ENCODE results near the gene TTLL8.
"Not testable (repeated sequence)": the region's sequence is repeated elsewhere in the genome, so short reads cannot be mapped to it uniquely, and the experiment has no call there.

TTLL8 gene

DNA sequence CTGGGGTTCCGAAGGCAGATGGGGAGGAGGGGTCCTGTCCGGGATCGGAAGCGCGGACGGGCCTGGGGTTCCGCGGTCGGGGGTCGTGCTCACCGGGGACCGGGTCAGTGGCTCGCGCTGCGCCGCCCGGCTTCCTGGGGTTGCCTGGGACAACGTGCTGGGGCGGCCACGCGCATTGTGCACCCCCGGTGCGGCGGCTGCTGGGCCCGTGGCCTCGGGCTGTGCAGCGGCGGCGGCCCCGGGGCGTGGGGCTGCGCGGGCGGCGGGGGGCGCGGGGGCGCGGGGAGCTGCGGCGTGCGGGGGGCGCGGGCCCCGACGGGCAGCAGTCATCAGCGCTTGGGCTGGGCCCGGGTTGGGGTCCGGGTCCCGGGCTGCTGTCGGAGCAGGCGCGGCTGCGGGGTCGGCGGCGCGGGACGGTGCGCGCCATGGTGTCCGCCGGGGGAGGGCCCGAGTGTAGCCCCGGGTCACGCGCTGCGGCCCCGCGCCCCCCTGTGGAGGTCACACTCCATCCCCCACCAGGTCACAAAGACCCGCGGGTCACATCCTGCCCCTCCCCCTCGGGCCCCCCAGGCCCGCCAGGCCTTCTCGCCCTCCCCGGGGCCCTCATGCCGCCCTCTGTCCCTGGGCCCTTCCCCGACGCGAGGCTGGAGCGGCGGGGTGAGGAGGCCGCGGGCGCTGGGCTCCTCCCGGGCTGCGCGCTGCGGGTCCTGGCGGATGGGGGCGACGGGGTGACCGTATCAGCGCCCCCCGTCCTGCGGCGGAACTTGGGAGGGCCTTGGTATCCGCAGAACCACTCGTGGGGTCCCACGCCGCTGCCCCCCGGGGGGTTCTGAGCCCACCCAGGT is at the start of gene TTLL8:
Gene TTLL8, minus strand, starts transcription at position 238 of the 845 bp plus-strand sequence.
- DNase-seq = no peak

DNA sequence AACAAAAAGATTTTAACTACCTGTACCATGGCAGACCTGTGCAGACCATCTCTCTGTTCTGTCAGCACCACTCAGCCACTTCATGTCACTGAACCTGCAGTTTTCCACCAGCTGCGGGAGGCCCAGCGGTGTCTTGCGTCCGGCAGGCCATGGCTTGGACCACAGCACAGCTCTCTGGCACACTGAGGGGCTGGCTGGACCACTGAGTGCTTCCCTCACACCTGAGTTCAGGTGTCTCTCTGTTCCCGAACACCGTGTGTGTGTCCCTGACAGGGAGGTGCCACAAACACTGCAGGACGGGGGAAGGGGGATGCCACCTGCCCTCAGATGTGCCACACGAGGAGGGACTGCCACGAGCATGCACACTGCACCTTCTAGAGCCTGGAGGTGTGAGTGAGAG is 49.4 kb upstream of the TTLL8 start:
- DNase-seq = no peak

DNA sequence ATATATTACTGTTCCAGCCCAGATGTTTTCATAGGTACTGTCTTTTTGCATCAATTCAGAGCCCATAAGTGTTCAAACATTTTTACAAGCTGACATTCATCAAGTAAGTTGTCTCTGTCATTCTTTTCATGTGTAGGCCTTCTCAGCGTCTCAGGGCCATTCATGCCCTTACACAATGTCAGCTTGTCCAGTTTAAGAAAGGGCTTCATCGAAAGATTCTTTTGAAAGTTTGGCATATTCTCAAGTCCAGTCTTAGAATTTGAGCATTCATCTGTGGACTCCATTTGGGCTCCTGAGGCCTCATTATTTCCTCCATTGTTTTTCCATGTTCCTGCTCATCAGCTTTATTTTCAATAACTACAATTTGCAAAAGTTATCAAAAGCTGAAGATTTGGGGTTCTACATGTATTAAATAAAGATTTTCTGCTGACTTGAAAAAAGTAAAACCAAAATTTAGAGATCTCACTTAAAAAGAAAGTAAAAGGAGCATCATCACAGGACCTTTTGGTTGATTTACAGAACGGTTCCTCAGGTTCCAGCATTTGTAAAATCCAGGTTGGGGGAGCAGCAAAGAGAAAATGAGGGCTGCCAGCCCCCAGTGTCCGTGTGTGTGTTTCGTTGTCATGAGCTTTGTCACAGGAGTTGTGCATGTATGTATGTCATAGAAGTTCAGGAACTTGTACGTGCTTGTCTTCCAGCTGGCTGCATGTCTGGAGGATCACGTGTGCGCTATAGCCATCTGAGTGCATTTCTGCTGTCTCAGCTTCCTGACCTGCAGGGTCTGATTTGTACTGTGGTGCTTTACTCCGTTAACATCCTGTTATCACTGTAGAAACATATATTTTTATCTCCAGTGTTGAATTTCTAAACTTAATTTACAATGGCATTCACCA is 47.4 kb upstream of the TTLL8 start:
- DNase-seq = peak in 1 of 2 donors; percentile 64

DNA sequence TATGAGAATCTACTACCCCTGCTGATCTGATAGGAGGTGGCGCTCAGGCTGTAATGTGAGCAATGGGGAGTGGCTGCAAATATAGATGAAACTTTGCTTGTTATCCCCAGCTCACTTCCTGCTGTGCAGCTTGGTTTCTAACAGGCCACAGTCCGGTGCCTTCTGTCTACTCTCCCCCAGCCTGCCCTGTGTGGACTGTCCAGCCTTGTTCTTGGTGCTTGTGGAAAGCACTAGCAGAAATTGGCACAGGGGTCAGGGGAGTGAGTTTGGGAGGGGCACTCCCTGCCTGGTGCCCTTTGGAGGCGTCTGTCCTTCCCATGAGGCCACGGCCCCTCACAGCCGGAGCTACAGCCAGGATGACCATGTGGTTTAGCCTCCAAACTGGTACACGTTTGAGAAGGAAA is 46.0 kb upstream of the TTLL8 start:
- DNase-seq = no peak

DNA sequence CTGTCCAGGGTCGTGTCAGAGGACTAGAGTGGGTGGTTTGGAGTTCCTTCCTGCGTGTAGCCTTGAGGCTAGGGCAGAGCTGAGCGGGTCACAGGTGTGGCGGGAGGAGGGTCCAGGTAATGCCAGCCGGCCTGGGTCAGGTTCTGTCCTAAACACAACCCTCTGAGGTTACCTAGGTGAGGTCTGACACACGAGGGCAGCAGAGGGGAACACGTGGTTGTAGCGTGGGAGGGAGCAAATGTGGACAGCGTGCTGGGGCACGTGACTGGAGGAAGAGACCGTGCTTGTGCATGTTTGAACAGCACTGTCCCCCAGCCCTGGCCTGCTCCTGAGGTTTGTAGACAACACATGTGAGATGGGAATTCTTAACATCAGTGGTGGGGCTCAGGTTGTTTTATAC is 44.8 kb upstream of the TTLL8 start:
- no peak for DNase-seq

DNA sequence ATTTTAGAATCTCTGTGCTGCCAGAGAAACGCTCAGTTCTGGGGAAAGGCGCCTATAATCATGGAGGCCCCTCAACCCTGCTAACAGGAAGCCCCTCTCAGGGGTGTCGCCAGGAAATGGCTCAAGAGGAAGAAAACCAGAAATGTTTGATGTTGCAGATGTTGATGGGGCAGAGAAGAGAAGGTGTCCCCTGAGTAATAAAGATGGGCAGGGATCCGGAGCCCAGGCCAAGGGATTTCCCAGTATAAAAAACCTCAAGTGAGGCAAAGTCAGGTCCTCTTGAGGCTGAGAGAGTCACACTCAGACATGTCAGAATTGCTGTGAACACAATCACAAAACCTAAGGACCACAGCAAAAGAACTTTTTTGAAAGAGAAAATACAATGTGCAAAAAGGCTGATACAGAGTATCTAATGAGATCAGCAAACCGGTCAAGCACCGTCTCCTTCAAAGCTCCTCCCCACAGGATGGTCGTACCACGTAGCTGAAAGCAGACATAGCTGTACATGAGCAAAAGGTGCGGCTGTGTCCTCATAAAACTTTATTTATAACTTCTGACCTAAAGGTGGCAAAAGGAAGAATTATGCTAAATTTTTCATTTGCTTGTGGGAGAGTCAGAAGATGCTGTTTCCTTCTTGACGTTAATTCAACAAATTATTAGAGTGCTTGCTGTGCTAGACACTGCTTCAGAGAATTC is 43.9 kb upstream of the TTLL8 start:
- no peak for DNase-seq

DNA sequence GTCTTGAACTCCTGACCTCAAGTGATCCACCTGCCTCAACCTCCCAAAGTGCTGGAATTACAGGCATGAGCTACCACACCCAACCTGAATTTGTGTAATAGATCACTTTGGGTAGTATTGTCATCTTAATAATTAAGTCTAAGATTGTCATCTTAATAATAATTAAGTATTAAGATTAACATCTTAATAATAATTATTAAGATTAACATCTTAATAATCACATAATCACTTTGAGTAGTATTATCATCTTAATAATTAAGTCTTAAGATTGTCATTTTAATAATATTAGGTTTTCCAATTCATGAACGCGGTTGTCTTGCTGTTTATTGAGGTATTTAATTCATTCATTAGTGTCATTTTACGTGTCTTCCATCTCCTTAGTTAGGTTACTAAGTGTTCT is 40.0 kb upstream of the TTLL8 start:
- DNase-seq = no peak

DNA sequence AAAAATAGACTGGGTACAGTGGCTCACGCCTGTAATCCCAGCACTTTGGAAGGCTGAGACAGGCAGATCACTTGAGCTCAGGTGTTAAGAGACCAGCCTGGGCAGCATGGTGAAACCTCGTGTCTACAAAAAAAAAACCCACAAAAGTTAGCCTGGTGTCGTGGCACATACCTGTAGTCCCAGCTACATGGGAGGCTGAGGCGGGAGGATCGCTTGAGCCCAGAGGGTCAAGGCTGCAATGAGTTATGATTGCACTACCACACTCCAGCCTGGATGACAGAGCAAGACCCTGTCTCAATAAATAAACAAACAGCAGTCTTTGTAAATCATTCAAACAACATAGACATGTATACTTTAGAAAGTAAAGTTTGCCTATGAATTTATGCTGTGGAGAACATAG is 34.2 kb upstream of the TTLL8 start:
- DNase-seq = no peak

DNA sequence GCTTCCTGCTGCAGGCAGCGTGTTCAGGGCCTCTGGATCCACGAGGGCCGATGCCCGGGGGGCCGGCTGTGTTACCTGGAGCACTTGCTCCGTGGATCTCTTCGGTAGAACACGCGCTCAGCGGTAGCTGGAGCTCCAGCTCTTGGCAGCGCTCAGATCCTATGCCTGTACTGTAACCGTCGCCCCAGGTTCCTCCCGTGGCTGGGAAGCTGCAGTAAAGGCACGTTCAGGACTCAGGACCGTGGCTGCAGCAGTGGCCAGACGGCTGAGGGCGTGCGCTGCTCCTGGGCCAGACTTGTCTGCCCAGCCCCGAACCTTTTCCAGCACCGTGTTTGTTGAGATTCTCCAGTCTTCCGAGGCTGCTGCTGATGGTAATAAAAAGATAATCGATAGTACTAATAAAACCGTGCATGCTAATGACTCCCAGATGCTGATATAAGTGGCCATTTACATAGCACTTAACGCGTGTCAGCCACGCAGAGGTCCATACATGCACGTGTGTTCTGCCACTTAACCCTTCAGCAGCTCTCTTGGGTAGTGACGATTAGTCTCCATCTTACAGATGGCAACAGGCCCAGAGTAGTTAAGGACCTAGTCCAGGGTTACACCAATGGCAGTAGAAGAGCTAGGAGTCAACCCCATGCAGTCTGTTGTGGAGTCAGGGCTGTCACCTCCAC is 33.1 kb upstream of the TTLL8 start:
- DNase-seq = no peak

DNA sequence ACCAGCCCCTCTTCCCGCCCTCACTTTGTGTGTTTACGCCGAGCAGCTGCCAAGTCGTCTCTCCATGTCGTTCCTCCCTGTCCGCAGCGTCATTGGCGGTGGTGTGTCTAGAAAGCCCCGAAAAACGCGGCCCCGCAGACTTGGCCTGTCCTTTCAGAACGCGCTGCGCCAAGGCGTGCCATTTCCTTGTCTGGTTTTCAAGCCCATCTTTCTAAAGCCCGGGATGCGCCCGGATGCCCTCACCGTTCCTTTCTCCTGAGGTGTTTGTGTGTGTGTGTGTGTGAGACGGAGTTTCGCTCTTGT is 32.3 kb upstream of the TTLL8 start:
- DNase-seq = no peak

DNA sequence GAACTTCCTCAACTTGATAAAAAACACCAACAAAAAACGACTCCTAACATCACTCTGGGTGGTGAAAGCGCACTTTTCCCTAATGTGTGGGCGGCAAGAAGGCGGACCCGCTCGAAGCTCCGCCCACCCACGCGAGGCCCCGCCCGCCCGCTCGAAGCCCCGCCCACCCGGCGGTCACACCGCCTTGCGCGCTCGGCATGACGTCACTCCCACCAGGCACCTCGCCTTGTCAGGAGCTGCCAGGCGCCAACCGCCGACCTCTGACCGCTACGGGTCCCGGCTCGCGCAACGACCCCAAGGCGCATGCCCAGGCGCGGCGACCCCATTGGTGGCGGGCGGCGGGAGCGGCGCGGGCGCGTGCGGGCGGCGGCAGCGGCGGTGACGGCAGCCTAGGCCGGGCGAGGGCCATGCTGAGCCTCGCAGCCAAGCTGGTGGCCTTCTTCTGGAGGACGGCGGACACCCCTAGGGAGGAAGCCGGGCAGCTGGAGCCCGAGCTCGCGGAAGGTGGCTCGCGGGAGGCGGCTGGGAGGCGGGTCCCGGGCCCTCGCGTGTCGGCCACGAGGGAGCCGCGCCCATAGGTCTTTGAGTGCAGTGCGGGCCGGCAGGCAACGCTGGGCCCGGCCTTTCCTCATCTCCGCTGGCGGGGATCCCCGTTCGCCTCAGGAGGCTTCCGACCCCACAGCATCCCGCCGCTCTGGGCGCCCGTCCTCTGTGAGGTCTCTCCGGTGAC is 31.7 kb upstream of the TTLL8 start, which contains the start of gene MOV10L1:
Gene MOV10L1, plus strand, starts transcription at position 325 of the 730 bp plus-strand sequence. Its CDS starts 83 bp downstream, at position 408.
- DNase-seq = no peak

DNA sequence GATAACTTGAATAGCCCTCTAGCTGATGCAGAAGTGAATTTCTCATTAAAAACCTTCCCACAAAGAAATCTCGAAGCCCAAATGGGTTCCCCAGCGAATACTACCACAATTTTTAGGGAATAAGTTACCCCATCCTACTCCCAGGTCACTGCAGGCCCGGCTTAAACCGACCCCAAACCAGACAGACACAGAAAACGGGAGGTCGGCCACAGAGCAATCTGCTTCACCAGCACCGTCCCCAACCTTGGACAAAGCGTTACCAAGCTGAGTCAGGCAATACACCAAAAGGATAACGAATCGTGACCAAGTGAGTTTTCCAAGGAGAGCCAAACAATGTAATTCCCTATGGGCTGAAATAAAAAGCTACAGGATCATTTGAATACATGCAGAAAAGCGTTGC is 31.1 kb upstream of the TTLL8 start:
- no peak for DNase-seq

DNA sequence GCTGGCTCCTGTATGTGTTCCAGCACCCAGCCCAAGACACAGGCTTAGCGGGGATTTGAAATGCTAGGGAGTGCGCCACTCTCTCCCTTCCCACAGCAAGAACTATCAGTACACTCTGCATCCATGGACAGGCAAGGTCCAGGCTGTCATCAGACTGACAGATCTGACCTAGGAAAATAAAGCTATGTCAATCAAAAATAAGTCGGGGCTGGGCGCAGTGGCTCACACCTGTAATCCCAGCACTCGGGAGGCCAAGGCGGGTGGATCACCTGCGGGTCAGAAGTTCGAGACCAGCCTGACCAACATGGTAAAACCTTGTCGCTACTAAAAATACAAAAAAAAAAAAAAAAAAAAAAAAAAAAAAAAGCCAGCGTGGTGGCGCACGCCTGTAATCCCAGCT is 30.0 kb upstream of the TTLL8 start:
- no peak for DNase-seq

DNA sequence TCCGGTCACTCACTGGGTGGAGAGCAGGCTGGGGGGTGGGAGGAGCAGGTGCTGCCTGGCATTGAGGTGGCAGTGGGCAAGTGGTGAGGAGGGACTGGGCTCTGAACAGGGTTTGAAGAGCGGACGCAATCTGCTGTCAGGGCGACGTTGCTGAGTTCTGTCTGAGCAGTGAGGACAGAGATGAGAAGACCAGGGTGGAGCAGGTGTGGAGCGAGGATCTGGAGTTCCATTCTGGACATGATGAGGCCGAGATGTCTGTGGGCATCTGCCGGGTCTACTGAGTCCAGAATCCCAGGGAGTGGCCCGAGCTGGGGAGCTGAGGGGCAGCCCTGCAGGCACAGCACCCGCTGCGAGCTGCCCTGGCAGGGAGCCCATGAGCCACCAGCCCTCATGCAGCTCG is 29.5 kb upstream of the TTLL8 start:
- no peak for DNase-seq

DNA sequence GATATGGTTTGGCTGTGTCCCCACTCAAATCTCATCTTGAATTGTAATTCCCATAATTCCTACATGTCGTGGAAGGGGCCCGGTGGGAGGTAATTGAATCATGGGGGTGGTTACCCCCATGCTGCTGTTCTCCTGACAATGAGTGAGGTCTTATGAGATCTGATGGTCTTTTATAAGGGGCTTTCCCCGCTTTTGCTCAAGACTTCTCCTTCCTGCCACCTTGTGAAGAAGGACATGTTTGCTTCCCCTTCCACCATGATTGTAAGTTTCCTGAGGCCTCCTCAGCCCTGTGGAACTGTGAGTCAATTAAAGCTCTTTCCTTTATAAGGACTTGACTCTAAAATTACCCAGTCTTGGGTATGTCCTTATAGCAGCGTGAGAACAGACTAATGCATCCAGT is 28.9 kb upstream of the TTLL8 start:
- DNase-seq = not testable (repeated sequence)

DNA sequence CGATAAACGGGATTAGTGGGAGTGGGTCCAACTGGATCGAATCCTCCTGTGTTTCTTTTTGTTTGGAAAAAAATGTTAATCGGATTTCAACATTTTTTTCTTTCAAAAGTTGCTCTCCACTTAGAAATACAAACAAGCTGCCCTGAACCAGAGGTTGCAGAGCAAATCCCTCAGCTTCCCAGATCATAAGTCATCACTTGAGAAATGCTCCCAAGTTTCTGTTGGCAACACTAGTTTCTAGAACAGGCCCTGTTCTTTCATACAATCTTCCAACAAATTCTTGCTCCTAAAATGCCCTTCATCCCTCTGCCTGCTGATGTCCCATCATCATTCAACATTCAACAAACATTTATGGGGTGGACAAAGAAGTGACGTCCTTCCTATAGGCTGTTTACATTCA is 28.4 kb upstream of the TTLL8 start:
- DNase-seq = no peak

DNA sequence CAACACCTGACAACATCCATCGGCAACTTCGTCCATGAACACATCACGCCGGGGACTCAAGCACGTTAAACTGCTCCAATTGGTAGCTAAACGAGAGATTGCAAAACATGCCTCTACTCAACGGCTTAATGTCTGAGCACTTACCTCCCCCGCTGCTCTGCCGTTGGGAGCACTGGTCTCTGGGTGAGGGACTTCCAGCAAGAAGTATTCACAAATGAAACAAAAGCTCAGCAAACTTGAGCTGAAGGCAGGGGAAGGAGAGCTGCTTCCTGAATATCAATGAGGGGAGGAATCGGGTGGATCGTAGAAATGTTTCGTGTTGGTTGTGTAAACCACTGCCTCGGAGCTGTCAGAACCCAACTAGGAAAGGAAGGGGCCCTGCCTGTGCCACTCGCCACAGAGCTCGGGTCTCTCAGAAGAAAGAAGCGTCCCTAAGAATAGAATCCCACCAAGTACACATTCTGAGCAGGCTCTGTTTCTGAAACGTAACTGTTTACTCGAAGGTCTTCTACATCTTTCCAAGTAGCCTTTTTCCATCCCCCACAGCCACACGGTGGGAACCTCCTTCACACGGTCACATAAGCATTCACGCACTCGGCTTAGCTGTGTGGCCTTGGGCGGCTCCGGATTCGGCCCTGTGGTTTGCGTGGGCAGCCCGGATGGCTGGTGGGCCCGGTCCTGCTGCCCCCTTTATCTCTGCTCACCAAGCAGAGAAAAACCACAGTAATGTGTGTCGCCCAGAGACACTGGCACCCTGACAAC is 27.3 kb upstream of the TTLL8 start, which contains the start of gene MLC1:
Gene MLC1, minus strand, starts transcription at position 216 of the 762 bp plus-strand sequence. CDS start 524 bp downstream, outside the sequence.
- peak in 1 of 2 donors; percentile 51 for DNase-seq

DNA sequence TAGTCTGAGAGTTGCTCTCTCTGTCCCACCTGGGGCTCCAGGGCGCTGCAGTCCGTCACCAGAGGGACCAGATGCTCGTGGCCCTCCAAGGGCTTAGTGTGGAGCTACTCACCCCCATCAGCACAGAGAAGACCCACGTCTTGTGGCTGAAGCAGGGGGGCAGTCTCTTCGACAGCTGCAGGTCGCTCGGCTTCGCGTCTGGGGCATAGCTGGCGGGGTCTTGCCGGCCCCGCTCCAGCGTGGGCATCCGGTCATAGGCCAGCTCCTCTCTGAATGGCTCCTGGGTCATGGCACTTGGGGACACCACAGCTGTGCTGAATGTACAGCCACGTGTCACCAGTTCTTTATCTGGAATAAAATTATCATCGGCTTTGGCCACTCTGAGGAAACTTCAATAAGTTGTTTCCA is 26.5 kb upstream of the TTLL8 start:
- peak in 1 of 2 donors; percentile 14 for DNase-seq

DNA sequence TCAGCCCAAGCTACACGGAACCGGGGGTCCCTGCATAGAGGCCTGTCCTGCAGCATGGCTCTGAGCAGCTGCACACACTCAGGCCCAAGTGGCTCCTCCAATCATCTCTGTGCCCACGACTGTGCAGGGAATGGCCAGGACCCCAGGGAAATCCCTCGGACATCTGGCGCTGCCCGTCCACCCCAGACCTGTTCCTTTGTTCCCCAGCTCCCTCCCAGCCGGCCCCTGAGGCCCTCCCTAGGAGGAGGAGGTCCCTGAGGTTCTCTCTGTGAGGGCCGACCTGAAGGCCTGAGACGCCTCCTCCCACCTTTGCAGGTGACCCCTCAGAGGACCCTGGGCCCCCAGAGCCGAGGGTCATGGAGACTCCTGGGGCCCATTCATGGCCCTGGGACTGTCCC is 26.0 kb upstream of the TTLL8 start:
- no peak for DNase-seq

DNA sequence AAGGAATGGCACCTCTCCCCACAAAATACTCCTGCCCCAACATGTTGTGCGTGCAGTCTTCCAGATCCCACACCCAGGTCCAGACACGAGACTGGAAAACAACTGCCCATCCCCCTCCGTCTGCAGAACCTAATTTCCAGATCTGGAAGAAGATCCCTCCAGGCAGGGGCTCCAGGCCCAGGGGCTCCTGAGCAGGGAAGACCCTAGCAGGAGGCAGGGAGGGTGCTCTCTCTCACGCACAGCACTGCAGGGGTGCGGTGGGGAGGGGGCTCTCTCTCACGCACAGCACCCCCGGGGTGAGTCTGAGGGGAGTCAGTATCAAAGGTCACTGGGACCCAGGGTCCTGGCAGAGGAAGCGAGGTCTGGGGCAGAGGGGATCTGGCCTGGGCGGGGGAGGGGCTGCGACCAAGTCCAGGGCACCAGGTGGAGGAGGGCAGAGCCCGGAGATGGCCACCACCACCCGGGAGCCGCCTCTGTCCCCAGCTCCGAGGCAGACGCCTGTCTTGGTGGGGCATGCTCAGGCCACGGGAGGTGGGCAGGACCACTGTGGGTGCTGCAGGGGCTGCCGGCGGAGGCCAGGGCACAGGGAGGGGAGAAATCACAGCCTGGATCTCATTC is 25.5 kb upstream of the TTLL8 start:
- DNase-seq = no peak

Data from bone marrow (tissue), 2 donors.